Measurements from ENCODE around the gene SEC61A1.

- TF ChIP-seq CTCF (IDR thresholded peaks at IDR 0.05) (no peak), TCF7L2 (IDR thresholded peaks at IDR 0.05; ENCODE audit: low read depth, low read length) (no peak), SIN3A (IDR thresholded peaks at IDR 0.05; ENCODE audit: borderline replicate concordance, insufficient read depth, low read depth, low read length) (no peak), POLR2AphosphoS5 (IDR thresholded peaks at IDR 0.05; ENCODE audit: low read depth, low read length) (no peak), REST (IDR thresholded peaks at IDR 0.05; ENCODE audit: insufficient read depth in 1 of 2, low read depth in 2 of 2, low read length in 1 of 2) (no peak)
Observed at GRCh38 chr3:128041344-128041743, 10.9 kb upstream of the SEC61A1 start.
